ENCODE data around the gene MAST1.
"Not testable (repeated sequence)": the region's sequence is repeated elsewhere in the genome, so short reads cannot be mapped to it uniquely, and the experiment has no call there.

The MAST1 gene

GRCh38 chr19:12794971-12795381 lies 43.3 kb upstream of the MAST1 start:
- no peak for TF ChIP-seq CTCF (conservative IDR thresholded peaks at IDR 0.05; ENCODE audit: control insufficient read depth, insufficient read depth, low read depth, low read length)

DNA sequence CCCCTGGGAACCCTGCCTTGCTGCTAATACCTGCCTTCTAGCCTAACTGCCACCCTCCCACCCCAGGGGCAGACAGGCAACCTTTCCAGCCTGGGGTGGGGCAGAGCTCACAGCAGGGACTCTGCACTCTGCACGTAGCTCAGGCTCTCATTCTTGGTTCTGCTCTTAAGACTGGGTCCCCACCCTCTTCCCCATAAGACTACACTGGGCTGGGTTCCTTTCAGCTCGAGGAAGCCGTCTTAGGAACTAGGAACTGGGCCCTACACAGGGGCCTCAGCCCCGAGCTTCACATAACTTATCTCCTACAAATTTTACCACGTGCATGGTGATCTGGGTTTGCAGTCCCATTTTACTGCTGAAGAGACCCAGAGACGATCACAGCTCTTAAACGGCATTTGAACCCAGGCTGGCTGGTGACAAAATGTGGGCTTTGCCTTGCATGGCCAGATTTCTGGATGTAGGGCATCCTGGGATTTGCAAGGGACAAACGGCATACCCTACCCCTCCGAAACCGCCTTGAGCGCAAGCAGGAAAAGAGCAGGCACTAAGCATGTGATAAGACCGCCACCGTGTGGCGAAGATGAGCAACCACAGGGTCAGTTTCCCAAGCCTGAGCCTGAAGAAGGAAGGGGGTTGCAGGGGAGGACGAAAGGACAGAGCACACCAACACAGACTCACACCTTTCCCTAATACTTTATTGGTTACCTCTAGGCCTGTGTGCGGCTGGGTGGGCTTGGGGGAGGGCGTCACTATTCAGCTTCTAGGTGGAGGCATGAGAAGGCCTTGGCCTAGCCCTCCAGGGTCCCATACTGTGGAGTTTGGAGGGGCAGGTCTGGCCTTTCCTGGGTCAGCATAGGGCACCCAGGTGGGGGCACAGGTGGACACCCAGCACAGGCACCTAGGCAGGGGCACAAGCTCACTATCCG lies 41.9 kb upstream of the MAST1 start:
- peak; percentile 99 for TF ChIP-seq CTCF (conservative IDR thresholded peaks at IDR 0.05; ENCODE audit: control insufficient read depth, insufficient read depth, low read depth, low read length)
- DNase-seq (ENCODE audit: low read depth) = peak; percentile 78
- no peak overlapping the region for H3K4me3 ChIP-seq (ENCODE audit: control insufficient read depth, low read depth, low read length)

More at GRCh38 chr19:12794971-12795381, 43.3 kb upstream of the MAST1 start:
- no peak overlapping the region for H3K4me3 ChIP-seq (ENCODE audit: control insufficient read depth, low read depth, low read length)
- no peak for DNase-seq (ENCODE audit: low read depth)

- TF ChIP-seq CTCF (conservative IDR thresholded peaks at IDR 0.05; ENCODE audit: control insufficient read depth, insufficient read depth, low read depth, low read length) = no peak
- no peak overlapping the region for H3K4me3 ChIP-seq (ENCODE audit: control insufficient read depth, low read depth, low read length)
- no peak for DNase-seq (ENCODE audit: low read depth)
These were observed 41.2 kb upstream of the MAST1 start for GRCh38 chr19:12797141-12797587.

DNA sequence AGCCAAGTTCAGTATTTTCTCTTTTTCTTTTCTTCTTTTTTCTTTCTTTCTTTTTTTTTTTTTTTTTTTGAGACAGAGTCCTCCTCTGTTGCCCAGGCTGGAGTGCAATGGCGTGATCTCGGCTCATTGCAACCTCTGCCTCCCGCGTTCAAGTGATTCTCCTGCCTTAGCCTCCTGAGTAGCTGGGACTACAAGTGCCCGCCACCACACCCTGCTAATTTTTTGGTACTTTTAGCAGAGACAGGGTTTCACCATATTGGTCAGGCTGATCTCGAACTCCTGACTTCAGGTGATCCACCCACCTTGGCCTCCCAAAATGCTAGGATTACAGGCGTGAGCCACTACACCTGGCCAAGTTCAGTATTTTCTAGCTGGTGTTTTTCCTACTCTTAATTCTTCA lies 40.7 kb upstream of the MAST1 start:
- DNase-seq (ENCODE audit: low read depth); H3K4me3 ChIP-seq (ENCODE audit: control insufficient read depth, low read depth, low read length): not testable (repeated sequence)

GRCh38 chr19:12799742-12800465 lies 38.4 kb upstream of the MAST1 start:
- TF ChIP-seq CTCF (conservative IDR thresholded peaks at IDR 0.05; ENCODE audit: control insufficient read depth, insufficient read depth, low read depth, low read length) = no peak
- no peak for DNase-seq (ENCODE audit: low read depth)
- H3K4me3 ChIP-seq (ENCODE audit: control insufficient read depth, low read depth, low read length) = no peak overlapping the region

GRCh38 chr19:12800466-12800770 lies 37.9 kb upstream of the MAST1 start:
- H3K4me3 ChIP-seq (ENCODE audit: control insufficient read depth, low read depth, low read length) = peak overlapping the region; percentile 83
- no peak for DNase-seq (ENCODE audit: low read depth)
- TF ChIP-seq CTCF (conservative IDR thresholded peaks at IDR 0.05; ENCODE audit: control insufficient read depth, insufficient read depth, low read depth, low read length) = no peak

- TF ChIP-seq CTCF (conservative IDR thresholded peaks at IDR 0.05; ENCODE audit: control insufficient read depth, insufficient read depth, low read depth, low read length) = no peak
- peak overlapping the region; percentile 83 for H3K4me3 ChIP-seq (ENCODE audit: control insufficient read depth, low read depth, low read length)
- no peak for DNase-seq (ENCODE audit: low read depth)
These were observed 37.3 kb upstream of the MAST1 start for GRCh38 chr19:12800923-12801465.

All from fibroblast of mammary gland (primary cell).